ENCODE data around the gene RPLP2. TPM values are rescaled to one million over a fixed set of nuclear protein-coding genes. Genes with fewer than 3 reads are reported as not detected.
A peak's percentile ranks its signal among the peaks of the same experiment; 100 is the strongest.

Gene RPLP2
- total and polyA plus RNA-seq, 4 experiments from 2014 or later = 1,822 to 5,155 (median 4,314) TPM

DNA sequence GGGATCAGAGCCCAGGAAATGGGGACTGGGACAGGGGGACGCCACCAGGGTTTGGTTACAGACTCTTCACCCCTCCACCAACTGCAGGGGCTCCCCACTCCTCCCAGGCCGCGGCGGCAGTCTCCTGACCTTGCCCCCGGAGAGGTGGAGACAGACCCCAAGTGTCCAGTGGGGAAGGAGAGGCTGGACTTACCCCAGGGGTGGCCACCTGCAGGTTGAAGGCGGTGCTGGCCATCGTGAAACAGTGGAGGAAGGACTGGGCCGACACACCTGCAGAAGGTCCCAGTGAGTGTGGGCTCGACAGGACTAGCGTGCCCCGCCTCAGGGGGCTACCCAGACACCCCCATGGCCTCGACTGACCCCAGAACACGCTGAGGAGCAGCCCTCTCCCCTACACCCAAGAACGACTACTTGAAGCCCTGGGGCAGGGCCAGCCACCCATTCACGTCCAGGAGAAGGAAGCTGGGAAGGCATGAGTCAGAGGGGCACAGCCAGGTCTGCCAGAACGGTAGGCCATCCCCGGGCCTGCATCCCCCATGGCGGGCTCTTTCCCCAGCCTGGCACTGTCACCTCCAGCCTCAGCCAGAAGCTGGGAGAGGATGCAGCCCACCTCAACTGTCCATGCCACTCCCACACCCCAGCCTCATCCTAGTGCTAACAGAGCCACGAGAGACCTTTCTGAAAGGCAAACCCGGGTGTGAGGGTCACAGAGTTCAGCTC is 34.7 kb upstream of the RPLP2 start:
- H3K27me3 Mint-ChIP-seq = no peaks in the 10 kb centered on the region
- no peaks in the 10 kb centered on the region for H3K9me3 ChIP-seq (ENCODE audit: control insufficient read depth in 1 of 2, low read length in 2 of 2)
- no peak overlapping the region for H3K4me3 ChIP-seq (ENCODE audit: low read length in 2 of 2)
- DNase-seq = no peak
- peaks cover 3 to 31% (median 9%) of the 10 kb centered on the region in 4 donors for H3K4me1 Mint-ChIP-seq
- H3K36me3 ChIP-seq (ENCODE audit: insufficient read depth, low read length) = peaks cover 14% of the 10 kb centered on the region
- no peaks in the 10 kb centered on the region for H3K27me3 ChIP-seq (ENCODE audit: insufficient read depth, low read length)
- H3K27ac ChIP-seq (ENCODE audit: low read depth, low read length) = no peak overlapping the region
- H3K27ac Mint-ChIP-seq = peak overlapping the region in 3 of 7 donors; percentile 6 to 79 (median 59)
- POLR2A ChIA-PET (ENCODE audit: partially characterized antibody) = interaction anchor here (0.7 to 3.6 kb wide), 3 partner anchors 19 to 44 kb away, joined by 3 to 23 read pairs (median 3); partner anchors contain the start of gene SLC25A22
- intact Hi-C loops (cut with micrococcal nuclease) = no loop called here
- peaks cover 0 to 2% (median 0%) of the 10 kb centered on the region in 8 donors for H3K9me3 Mint-ChIP-seq
- peaks cover 0 to 12% of the 10 kb centered on the region in 2 donors for H3K36me3 Mint-ChIP-seq
- CTCF ChIA-PET (ENCODE audit: partially characterized antibody) = interaction anchor here (2.3 to 2.4 kb wide), 2 partner anchors 9 to 11 kb away, joined by 6 to 7 read pairs; no protein-coding TSS in a partner anchor
- peak overlapping the region; percentile 40 to 80 (median 72) for H3K4me3 Mint-ChIP-seq
- H3K4me1 ChIP-seq (ENCODE audit: insufficient read depth, low read length) = peaks cover 32% of the 10 kb centered on the region

DNA sequence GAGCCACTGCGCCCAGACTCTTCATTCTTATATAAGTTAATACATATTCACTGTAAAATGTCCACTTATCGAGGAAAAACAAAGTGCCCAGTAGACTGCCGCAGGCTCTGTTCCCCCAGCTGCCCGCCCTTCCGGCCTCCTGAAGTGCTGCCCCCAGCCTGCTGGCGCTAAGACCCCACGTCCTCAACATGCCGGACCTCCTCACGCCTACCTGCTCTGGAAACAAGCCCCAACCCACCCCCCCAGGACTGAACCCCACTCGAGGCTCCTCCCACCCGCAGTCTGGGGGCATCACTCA is 33.6 kb upstream of the RPLP2 start:
- no peaks in the 10 kb centered on the region for H3K27me3 Mint-ChIP-seq
- H3K4me3 ChIP-seq (ENCODE audit: low read length in 2 of 2) = peak overlapping the region; percentile 29 to 52
- peaks cover 7% of the 10 kb centered on the region for H3K36me3 ChIP-seq (ENCODE audit: insufficient read depth, low read length)
- peaks cover 3 to 36% (median 9%) of the 10 kb centered on the region in 4 donors for H3K4me1 Mint-ChIP-seq
- no peaks in the 10 kb centered on the region for H3K27me3 ChIP-seq (ENCODE audit: insufficient read depth, low read length)
- H3K36me3 Mint-ChIP-seq = peaks cover 0 to 5% of the 10 kb centered on the region in 2 donors
- DNase-seq = no peak
- peaks cover 32% of the 10 kb centered on the region for H3K4me1 ChIP-seq (ENCODE audit: insufficient read depth, low read length)
- no peaks in the 10 kb centered on the region for H3K9me3 ChIP-seq (ENCODE audit: control insufficient read depth in 1 of 2, low read length in 2 of 2)
- H3K27ac ChIP-seq (ENCODE audit: low read depth, low read length) = peak overlapping the region; percentile 40
- ChIA-PET CTCF (ENCODE audit: partially characterized antibody) (interaction anchor here (1.4 to 2.4 kb wide), 3 partner anchors 9 to 13 kb away, joined by 6 to 8 read pairs (median 7); no protein-coding TSS in a partner anchor), POLR2A (ENCODE audit: partially characterized antibody) (interaction anchor here (0.8 to 3.6 kb wide), 8 partner anchors 11 to 164 kb away, joined by 3 to 23 read pairs (median 4); partner anchors contain the start of genes PIDD1, SLC25A22, TALDO1 and TMEM80)
- intact Hi-C loops (cut with micrococcal nuclease) = loop anchor here (2.0 kb wide), 1 partner anchor 29 kb away; the partner anchor contains the start of gene TALDO1
- peaks cover 0 to 2% (median 0%) of the 10 kb centered on the region in 8 donors for H3K9me3 Mint-ChIP-seq
- peak overlapping the region; percentile 74 to 83 (median 78) for H3K4me3 Mint-ChIP-seq
- peak overlapping the region in 6 of 7 donors; percentile 57 to 88 (median 74) for H3K27ac Mint-ChIP-seq

DNA sequence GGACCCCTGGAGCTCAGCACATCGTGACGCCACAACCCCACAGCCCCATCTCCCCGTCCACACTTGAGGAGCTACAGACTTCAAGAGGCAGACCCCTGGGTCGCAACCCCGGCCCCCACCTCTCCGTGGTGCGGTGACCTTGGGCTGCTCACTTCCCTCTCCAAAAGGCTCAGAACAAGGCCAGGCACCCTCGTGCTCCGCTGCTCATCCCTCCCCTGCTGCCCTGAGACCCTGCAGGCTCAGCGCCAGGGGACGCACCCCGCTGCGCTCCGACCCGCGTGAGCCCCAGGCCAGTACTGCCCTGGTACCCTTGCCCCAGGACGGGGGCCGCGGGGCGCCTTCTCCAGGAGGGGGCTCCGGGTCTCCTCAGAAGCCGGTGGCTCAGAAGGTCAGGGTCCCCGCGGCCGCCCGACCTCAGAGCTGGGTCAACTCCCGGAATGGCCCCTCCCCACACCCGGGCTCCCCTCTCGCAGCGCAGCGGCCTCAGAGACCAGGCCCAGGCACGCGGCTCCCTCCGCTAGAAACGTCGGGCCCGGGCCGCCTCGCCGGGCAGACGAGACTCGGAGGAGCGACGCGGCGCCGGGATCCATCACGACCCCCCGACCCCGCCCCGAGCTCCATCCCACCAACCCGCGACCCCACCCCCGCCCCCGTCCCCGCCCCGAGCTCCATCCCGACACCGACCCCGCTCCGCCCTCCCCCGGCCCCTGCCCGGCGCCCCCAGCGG is 33.0 kb upstream of the RPLP2 start:
- ChIA-PET POLR2A (ENCODE audit: partially characterized antibody) (interaction anchor here (0.8 to 3.6 kb wide), 9 partner anchors 11 to 164 kb away, joined by 3 to 23 read pairs (median 5); partner anchors contain the start of genes PIDD1, PNPLA2, RPLP2 and SLC25A22), CTCF (ENCODE audit: partially characterized antibody) (interaction anchor here (1.4 to 2.4 kb wide), 3 partner anchors 9 to 13 kb away, joined by 6 to 8 read pairs (median 7); no protein-coding TSS in a partner anchor)
- peak overlapping the region; percentile 74 to 83 (median 78) for H3K4me3 Mint-ChIP-seq
- no peaks in the 10 kb centered on the region for H3K27me3 ChIP-seq (ENCODE audit: insufficient read depth, low read length)
- peak overlapping the region; percentile 29 to 76 for H3K4me3 ChIP-seq (ENCODE audit: low read length in 2 of 2)
- H3K36me3 Mint-ChIP-seq = peaks cover 0 to 5% of the 10 kb centered on the region in 2 donors
- peak overlapping the region; percentile 67 for H3K27ac ChIP-seq (ENCODE audit: low read depth, low read length)
- H3K27ac Mint-ChIP-seq = peak overlapping the region in 6 of 7 donors; percentile 60 to 84 (median 71)
- no peaks in the 10 kb centered on the region for H3K9me3 ChIP-seq (ENCODE audit: control insufficient read depth in 1 of 2, low read length in 2 of 2)
- H3K36me3 ChIP-seq (ENCODE audit: insufficient read depth, low read length) = peaks cover 7% of the 10 kb centered on the region
- peaks cover 32% of the 10 kb centered on the region for H3K4me1 ChIP-seq (ENCODE audit: insufficient read depth, low read length)
- DNase-seq = peak in 1 of 5 donors; percentile 18
- H3K4me1 Mint-ChIP-seq = peaks cover 3 to 36% (median 9%) of the 10 kb centered on the region in 4 donors
- H3K9me3 Mint-ChIP-seq = peaks cover 0 to 2% (median 0%) of the 10 kb centered on the region in 8 donors
- intact Hi-C loops (cut with micrococcal nuclease) = loop anchor here (1.0 to 2.0 kb wide), 3 partner anchors 22 to 33 kb away; partner anchors contain the start of genes RPLP2, SLC25A22 and TALDO1
- H3K27me3 Mint-ChIP-seq = no peaks in the 10 kb centered on the region

DNA sequence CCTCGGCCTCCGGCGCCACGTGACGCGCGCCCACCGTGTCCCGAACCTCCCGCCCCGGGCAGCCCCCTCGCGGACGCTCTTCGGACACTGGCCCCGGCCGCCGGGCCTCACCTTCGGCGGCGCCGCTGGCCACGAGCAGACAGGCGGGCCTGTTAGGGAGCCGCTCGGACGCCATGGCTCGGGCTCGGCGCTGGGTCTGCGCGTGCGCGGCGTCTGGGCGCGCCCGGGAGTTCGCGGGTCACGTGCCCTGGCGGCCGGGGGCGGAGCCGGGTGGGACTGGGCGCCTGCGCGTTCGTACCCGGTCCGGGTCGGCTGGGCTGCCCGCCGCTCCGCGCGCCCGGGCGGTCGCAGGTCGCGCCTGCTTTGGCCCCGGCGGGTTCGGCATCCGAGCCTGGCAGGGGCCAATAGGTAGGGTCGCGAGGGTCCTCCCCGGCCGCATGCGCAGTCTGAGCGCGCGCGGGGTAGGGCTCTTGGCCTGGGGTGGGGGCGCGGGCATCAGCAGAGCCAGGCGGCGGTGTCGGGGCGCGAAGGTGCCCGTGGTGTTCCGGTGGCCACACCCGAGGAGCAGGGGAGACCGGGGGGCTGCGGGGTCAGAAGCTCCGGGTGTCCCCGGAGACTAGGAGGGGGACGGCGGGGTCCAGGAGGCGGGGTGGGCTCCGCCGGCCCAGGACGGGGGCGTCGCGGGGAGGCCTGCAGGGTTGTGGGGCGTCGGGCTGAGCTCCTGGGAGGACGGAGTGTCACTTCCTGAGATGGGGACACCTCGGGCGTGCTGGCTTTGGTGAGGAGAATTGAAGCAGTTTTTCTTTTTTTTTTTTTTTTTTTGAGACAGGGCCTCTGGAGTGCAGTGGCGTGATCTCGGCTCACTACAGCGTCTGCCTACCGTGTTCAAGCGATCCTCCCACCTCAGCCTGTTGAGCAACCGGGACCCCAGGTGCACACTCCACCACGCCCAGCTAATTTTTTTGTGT is 32.2 kb upstream of the RPLP2 start, which contains the start of gene GATD1:
TSS of gene GATD1 (minus strand) at position 200 of the 968 bp plus-strand sequence. CDS start at position 175, 25 bp downstream.
- Mint-ChIP-seq H3K27ac (peak within 1 kb of the TSS; percentile 68 to 93 (median 87)), H3K4me3 (peak within 1 kb of the TSS; percentile 77 to 89 (median 87)), H3K27me3 (no peaks in the 10 kb centered on the region), H3K36me3 (peaks cover 0 to 5% of the 10 kb centered on the region in 2 donors), H3K4me1 (peaks cover 3 to 36% (median 9%) of the 10 kb centered on the region in 4 donors), H3K9me3 (peaks cover 0 to 2% (median 0%) of the 10 kb centered on the region in 8 donors)
- intact Hi-C loops (cut with micrococcal nuclease) = loop anchor here (1.0 to 2.0 kb wide), 3 partner anchors 21 to 32 kb away; partner anchors contain the start of genes RPLP2, SLC25A22 and TALDO1
- Histone ChIP-seq H3K9me3 (ENCODE audit: control insufficient read depth in 1 of 2, low read length in 2 of 2) (no peaks in the 10 kb centered on the region), H3K27me3 (ENCODE audit: insufficient read depth, low read length) (no peaks in the 10 kb centered on the region), H3K27ac (ENCODE audit: low read depth, low read length) (peak within 1 kb of the TSS; percentile 67), H3K4me1 (ENCODE audit: insufficient read depth, low read length) (peaks cover 32% of the 10 kb centered on the region), H3K4me3 (ENCODE audit: low read length in 2 of 2) (peak within 1 kb of the TSS; percentile 29 to 76), H3K36me3 (ENCODE audit: insufficient read depth, low read length) (peaks cover 7% of the 10 kb centered on the region)
- DNase-seq = peak; percentile 89 to 95 (median 92)
- CTCF ChIA-PET (ENCODE audit: partially characterized antibody) = interaction anchor here (1.4 to 2.4 kb wide), 2 partner anchors 8 to 12 kb away, joined by 7 to 8 read pairs; no protein-coding TSS in a partner anchor
- POLR2A ChIA-PET (ENCODE audit: partially characterized antibody) = interaction anchor here (0.7 to 3.6 kb wide), 9 partner anchors 16 to 81 kb away, joined by 3 to 23 read pairs (median 5); partner anchors contain the start of genes PIDD1, PNPLA2, RPLP2 and SLC25A22

DNA sequence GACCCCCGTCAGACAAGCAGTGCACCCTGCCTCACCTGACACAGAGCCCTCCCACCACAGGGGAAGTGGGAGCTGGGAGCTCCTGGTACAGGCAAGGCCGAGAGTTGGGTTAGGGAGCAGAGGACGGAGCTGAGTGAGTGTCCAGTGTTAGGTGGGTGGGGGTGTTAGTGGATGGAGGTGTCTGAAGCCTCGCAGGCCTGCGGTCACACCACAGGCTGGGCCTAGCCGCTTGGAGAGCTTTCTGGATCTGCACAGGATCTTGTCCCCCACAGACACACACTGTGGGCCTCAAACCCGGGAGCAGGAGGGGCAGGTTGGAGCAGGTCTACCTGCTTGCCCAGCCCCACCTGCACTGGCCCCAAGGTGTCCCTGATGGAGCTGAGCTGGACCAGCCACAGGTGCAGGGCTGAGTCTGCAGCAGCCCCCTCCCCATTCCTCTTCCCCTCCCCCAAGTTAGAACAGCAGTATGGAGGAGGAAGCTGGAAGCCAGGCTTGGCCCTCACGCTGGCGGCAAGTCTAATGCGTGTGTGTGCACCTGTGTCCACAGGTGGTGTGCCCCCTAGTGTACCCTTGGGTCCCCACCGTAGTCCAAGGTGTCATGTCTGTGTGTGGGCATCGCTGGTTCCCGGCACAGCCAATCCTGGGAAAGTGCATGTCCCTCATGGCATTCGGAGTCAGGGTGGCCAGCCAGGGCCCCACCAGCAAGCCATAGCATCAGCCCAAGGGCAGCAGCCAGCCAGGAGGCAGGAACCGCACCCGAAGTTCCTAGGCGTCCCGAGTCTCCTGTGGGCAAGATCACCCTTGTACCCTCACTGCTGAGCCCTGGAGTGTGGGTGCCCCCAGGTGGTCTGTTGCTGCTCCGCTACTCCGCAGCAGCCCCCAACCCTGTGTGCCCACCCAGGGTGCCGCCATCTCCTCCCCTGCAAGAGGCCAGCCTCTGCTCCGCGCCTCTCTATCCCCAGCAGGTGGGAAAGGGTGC is 30.5 kb upstream of the RPLP2 start:
- peak overlapping the region in 3 of 7 donors; percentile 30 to 60 (median 41) for H3K27ac Mint-ChIP-seq
- H3K4me1 Mint-ChIP-seq = peaks cover 2 to 36% (median 9%) of the 10 kb centered on the region in 4 donors
- no peak overlapping the region for H3K4me3 ChIP-seq (ENCODE audit: low read length in 2 of 2)
- H3K9me3 ChIP-seq (ENCODE audit: control insufficient read depth in 1 of 2, low read length in 2 of 2) = no peaks in the 10 kb centered on the region
- no peaks in the 10 kb centered on the region for H3K27me3 ChIP-seq (ENCODE audit: insufficient read depth, low read length)
- H3K36me3 Mint-ChIP-seq = peaks cover 0 to 5% of the 10 kb centered on the region in 2 donors
- H3K9me3 Mint-ChIP-seq = peaks cover 0 to 2% (median 0%) of the 10 kb centered on the region in 8 donors
- H3K36me3 ChIP-seq (ENCODE audit: insufficient read depth, low read length) = no peaks in the 10 kb centered on the region
- CTCF ChIA-PET (ENCODE audit: partially characterized antibody) = no interaction called here
- intact Hi-C loops (cut with micrococcal nuclease) = no loop called here
- DNase-seq = no peak
- H3K4me1 ChIP-seq (ENCODE audit: insufficient read depth, low read length) = peaks cover 32% of the 10 kb centered on the region
- H3K27ac ChIP-seq (ENCODE audit: low read depth, low read length) = no peak overlapping the region
- H3K4me3 Mint-ChIP-seq = peak overlapping the region in 5 of 8 donors; percentile 9 to 63 (median 43)
- POLR2A ChIA-PET (ENCODE audit: partially characterized antibody) = interaction anchor here (0.6 to 3.6 kb wide), 2 partner anchors 17 to 32 kb away, joined by 3 to 23 read pairs; partner anchors contain the start of genes SLC25A22 and TALDO1
- no peaks in the 10 kb centered on the region for H3K27me3 Mint-ChIP-seq
